Right lobe of liver (tissue), 4 donors: Measurements from ENCODE around the gene ANKLE2.

Experiments
- CTCF ChIP-seq, 4 donors: fragments of 200-600 bp in 3 of 4; fragments of 450-650 bp in 1 of 4; IDR thresholded peaks; one replicate each; pipeline versions ENCODE4 v1.5.1 to v1.8.0; 2016 to 2022; ENCODE audit warnings: antibody characterized with exemption in 4 of 4, mild to moderate bottlenecking in 2 of 4
- POLR2A ChIP-seq: fragments of 450-650 bp; IDR thresholded peaks from one replicate; pipeline ENCODE4 v1.6.1; 2017; ENCODE audit warnings: antibody characterized with exemption, mild to moderate bottlenecking
- donor health status: DM: no; HTN: no; CAD: no.
- donor health status: DM: no; HTN: no; CAD: no.
- donor health status: DM: no; HTN: yes; CAD: no.

DNA sequence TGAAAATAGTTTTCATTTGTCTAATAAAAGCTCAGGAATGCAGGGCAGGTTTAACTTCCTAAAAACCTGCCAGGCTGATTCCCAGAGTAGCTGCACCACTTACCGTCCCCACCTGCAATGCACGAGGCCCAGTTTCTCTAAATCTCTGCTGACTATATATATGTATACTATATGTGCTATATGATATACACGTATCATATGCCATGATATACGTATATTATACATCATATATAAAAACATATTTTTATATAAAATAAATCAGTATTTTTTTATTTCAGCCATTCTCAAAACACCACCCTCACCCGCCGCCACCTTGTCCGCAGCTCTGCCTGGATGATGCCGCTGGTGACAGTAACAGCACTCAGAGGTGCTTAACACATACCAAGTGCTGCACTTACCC is 2.3 kb downstream of the ANKLE2 start:
- TF ChIP-seq CTCF (IDR thresholded peaks at IDR 0.05) = no peak
- no peak for TF ChIP-seq POLR2A
